ENCODE measurements around the gene MREG. TPM values are rescaled to one million over a fixed set of nuclear protein-coding genes. Genes with fewer than 3 reads are reported as not detected.
A peak's percentile ranks its signal among the peaks of the same experiment; 100 is the strongest.

Gene MREG
- 1 to 10 TPM in 10 of 12 donors, not detected in 2; 1.6 to 7.2 (median 2.3) TPM for polyA plus RNA-seq (ENCODE audit: insufficient read length in 12 of 12)
- long read RNA-seq, donor 1, partial matches to known transcripts, result 0 of 1 reads
- long read RNA-seq, donor 1, other reads (novel, unspliced or antisense), result 0 of 1 reads
- long read RNA-seq, donor 2, result 0 reads
- long read RNA-seq, donor 3, partial matches to known transcripts, result 5 of 5 reads
- long read RNA-seq, donor 3, other reads (novel, unspliced or antisense), result 0 of 5 reads
- long read RNA-seq, donor 4, result 0 reads
- long read RNA-seq, donor 5, result 0 reads
- long read RNA-seq, donor 6, partial matches to known transcripts, result 0 of 1 reads
- long read RNA-seq, donor 6, other reads (novel, unspliced or antisense), result 0 of 1 reads
- long read RNA-seq, donor 7, partial matches to known transcripts, result 0 of 1 reads
- long read RNA-seq, donor 7, other reads (novel, unspliced or antisense), result 0 of 1 reads
- long read RNA-seq, donor 8, partial matches to known transcripts, result 0 of 1 reads
- long read RNA-seq, donor 8, other reads (novel, unspliced or antisense), result 0 of 1 reads
- long read RNA-seq, donor 9, partial matches to known transcripts, result 0 of 1 reads
- long read RNA-seq, donor 9, other reads (novel, unspliced or antisense), result 0 of 1 reads
- long read RNA-seq, donor 10, result 0 reads
- long read RNA-seq, donor 11, result 0 reads

DNA sequence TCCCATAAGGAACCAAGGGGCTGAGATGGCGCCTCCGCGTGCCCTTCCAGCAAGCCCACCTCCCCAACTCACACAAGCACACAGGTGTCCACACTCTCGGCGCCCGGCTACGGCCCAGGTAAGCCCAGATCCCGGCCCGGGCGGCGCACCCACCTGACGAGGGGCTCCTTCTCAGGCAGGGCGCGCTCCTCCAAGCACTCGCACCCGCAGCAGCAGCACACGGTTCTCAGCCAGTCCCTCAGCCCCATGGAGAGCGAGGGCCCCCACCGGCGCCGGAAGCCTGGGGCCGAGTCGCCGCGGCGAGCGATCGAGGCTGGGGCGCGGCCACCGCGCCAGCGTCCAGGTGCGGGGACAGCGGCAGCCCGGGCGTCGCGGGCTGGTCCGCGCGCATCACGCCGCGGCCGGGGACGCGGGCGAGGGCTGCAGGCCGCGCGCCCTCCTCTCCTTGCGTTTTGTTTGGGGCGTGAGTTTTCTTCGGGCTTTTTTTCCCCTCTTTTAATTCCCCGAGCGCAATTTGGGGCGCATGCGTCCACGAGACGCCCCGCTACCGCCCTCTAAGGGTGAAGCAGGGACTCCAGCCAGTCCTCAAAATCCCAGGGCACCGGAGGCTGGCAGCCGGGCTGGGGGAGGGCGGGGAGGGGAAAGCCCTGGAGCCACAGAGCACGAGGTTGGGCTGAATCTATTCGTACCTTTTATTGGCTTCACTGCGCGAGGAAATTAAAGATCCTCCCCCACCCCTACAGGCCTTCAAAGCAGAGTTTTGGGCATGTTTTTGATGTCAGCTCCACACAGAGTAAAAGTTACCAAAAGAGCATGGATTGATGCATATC lies at the start of gene MREG:
Gene MREG (minus strand): TSS at position 472 of the 830 bp plus-strand sequence. CDS start 224 bp downstream, at position 248.
- DNase-seq, result peak; percentile 61

GRCh38 chr2:216059233-216059834 lies 46.0 kb upstream of the MREG start:
- DNase-seq, result no peak

GRCh38 chr2:216057688-216058193 lies 44.4 kb upstream of the MREG start:
- DNase-seq, result no peak

DNA sequence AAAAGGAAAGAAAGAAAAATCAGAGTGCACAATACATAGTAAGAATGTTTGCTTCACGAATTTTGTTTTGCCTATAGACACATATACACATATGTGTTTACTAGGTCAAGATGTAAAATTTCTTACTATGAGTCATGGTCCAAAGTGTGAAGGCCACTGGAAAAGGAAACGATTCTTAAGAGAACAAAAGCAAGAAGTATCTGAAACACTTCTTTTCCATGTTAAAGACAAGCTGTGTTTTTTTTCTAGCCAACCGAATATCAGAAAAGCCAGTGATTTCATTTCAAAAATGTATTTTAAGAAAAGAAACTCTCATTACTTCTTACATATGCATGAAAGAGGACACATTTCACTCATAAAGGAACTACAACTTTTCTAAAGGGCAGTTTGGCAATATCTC lies 43.4 kb upstream of the MREG start:
- no peak for DNase-seq

- DNase-seq, result no peak
Observed at GRCh38 chr2:216055680-216056079, 42.3 kb upstream of the MREG start.

DNA sequence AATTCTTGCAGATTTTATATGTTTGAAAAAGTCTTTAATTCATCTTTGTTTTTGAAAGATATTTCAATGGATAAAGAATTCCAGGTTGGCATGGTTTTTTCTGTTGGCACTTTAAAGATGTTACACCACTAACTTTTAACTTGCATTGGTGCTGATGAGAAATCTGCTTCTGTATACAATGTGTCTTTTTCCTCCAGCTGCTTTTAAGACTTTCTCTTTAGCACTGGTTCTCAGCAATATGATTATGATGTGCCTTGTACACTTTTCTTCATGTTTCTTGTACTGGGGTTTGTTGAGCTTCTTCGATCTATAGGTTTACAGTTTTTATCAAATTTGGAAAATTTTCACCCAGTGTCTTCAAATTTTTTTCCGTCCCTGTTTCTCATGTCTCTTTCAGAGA lies 39.1 kb upstream of the MREG start:
- DNase-seq, result no peak

DNA sequence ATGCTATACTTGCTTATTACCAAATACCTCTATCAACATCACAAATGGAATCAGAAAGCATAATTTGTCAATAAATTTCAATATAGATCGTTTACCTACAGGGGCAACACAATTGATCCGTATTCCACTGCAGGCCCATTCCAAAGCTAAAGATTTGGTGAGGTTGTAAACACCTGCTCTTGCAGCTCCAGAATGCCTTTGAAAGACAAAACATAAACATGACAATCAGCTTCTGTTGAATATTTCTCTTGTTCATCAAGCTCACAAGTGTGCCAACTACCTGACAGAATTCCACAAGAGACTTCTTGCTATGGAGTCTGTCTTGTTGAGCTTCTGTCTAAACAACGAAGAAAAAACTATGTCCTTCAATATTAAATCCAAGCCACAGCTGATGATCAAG lies 38.0 kb upstream of the MREG start:
- no peak for DNase-seq

GRCh38 chr2:216049452-216049851 lies 36.1 kb upstream of the MREG start:
- no peak for DNase-seq

- no peak for DNase-seq
Observed at GRCh38 chr2:216047397-216047796, 34.0 kb upstream of the MREG start.

DNA sequence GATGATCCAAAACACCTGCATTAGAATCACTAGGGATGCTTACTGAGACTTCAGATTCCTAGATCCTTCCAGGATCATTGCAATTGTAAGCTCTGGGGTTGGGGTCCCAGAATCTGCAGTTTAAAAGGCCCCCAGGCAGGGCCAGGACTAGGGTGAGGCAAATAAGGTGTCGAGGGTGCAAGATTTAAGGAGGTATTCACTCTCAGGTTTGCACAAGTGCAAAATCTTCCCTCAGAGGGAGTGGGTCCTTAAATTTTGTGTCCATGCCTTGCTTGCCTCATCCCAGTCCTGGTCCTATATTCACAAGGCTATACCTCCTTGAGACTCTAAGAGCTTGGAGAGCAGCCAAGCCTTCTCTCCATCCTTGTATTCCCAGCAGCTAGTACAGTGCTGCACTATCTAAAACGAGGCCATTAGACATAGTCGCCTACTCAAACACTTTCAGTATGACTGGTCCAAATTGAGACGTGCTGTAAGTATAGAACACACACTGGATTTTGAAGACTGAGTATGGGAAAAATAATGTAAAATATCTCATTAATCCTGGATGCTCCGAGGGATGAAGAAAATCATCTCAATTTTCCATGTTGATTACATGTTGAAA lies 31.6 kb upstream of the MREG start:
- no peak for DNase-seq

GRCh38 chr2:216043949-216044348 lies 30.6 kb upstream of the MREG start:
- DNase-seq, result no peak

GRCh38 chr2:216041438-216041837 lies 28.1 kb upstream of the MREG start:
- DNase-seq, result no peak

- no peak for DNase-seq
Observed at GRCh38 chr2:216039918-216040317, 26.6 kb upstream of the MREG start.

- peak; percentile 48 for DNase-seq
Observed at GRCh38 chr2:216034065-216034464, 20.7 kb upstream of the MREG start.

DNA sequence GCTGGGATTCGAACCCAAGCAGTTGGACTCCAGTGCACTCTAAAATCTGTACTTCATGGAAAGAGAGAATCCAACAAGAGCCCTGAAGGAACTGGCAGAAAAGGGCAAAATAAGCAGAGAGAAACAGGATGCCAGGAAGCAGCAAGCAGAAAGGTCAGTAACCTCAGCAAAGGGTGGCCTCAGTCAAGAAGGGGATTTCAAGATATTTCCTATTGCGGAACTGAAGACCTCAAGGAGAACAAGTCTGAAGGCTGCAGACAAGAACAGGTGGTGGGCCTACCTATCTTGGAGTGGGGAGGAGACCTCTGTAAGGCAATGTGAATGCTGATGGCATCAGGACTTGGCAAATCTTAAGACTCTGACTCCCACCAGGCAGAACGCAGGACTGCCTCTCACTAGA lies 20.1 kb upstream of the MREG start:
- no peak for DNase-seq

DNA sequence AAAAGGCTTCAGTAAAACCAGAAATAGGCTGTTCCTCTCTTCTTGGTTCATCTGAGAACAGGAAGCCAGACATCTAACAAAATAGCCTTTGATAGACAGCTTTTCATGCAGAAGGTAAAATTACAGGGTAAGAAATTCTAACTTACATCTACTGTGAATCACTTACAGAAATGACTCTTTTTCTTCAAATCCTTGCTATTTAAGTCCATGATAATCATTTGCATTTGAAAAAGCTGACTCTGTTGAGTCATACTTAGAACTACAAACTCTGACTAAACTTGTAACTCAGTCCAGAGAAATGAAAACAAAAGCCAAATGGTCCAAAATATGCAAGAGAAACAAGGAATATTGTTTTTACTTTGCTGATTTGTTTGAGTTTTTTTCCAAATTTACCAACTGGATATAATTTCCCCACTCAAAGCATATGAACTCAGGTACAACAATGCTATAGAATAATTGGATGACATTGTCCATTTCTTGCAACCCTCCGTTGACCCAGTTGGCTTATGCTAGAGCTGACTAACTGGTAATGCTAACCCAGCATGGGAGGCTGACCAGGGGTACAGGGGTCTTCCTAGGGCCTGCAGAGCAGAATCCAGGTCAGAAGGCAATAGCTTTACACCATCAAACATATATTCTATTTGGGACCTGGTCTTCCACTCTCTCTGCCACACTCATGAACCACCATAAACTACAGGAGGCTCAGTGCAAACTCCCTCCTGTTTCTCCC lies 18.8 kb upstream of the MREG start:
- DNase-seq, result no peak

GRCh38 chr2:216030216-216030615 lies 16.9 kb upstream of the MREG start:
- DNase-seq, result no peak

- DNase-seq, result no peak
Observed at GRCh38 chr2:216029416-216030129, 16.2 kb upstream of the MREG start.

- DNase-seq, result no peak
Observed at GRCh38 chr2:216024779-216025336, 11.5 kb upstream of the MREG start.
